HG03159 (cell line): ENCODE measurements around the gene SETD1B.
"Not testable (repeated sequence)": the region's sequence is repeated elsewhere in the genome, so short reads cannot be mapped to it uniquely, and the experiment has no call there.

Experiments
- ATAC-seq: cut with Tn5 transposase; IDR thresholded peaks from one replicate; pipeline ENCODE4 v1.9.1; 2021; ENCODE audit warnings: mild to moderate bottlenecking, moderate library complexity; ENCODE audit not compliant: unreplicated experiment

SETD1B gene

DNA sequence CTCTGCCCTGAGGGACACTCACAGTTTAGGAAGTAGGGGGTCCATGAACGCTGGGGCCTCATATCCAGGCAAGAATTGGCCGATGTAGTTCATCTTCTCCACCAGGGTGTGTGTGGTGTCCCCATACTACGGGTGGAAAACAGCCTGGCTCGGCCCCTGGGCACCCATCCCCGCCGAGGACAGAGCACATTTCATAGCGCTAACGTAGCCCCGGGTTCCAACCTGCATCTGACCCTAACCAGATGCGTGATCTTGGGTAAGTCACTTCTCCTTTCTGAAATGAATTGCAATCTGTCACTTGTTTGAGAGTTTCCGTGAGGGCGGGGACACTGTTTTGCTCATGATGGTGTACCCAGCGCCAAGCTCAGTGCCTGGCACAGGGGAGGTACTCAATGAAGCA lies 45.9 kb downstream of the SETD1B start:
- no peak for ATAC-seq

DNA sequence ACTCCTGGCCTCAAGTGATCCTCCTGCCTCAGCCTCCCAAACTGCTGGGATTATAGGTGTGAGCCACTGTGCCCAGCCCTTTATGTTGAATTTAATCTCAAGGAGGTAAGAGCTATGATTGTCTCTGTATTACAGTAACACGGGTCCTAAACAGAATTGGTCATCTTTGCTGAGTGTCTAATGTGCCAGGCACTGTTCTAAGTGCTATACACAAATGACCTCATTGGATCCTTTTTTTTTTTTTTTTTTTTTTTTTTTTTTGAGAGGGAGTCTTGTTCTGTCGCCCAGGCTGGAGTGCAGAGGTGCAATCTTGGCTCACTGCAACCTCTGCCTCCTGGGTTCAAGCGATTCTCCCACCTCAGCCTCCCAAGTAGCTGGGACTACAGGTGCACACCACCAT lies 48.6 kb downstream of the SETD1B start:
- ATAC-seq, result not testable (repeated sequence)

DNA sequence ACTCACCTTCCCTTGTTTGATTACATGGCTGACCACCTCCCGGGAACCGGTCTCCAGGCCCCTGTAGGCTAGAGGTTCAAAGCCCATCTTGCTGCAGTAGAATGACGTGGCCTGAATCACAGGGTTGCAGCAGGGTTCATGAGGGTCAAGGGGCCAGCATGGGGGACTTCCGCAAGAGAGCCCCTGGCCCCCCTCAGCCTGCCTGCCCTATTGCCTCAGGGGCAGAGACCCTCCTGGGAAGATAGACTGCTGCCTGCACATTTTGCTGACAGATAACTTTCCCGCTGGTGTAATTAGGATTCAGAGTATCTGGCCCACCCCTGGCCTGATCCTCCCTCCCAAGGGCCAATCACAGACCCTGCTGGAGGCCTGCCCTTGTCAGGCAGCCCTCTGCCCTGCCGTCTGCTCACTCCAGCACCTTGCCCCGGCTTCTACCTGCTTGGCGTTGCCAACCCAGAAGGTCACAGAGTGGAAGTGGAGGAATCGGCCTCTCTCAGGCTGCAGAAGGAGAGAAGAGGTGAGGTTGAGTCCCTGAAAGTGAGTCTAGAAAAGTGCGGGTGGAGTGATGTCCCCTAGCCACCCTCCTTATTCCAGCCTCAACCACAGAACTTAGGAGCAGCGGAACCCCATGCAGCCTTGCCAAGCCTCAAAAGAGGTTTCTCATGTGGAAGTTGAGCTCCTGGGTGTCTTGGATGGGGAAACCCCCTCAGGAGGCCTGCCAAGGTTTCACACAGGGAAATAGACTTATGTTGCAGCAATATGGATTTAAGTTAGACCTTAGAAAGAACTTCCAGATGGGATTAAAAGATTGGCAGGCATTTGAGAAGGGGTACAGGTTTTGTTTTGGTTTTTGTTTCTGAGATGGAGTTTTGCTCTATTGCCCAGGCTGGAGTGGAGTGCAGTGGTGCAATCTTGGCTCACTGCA lies 53.8 kb downstream of the SETD1B start:
- no peak for ATAC-seq

DNA sequence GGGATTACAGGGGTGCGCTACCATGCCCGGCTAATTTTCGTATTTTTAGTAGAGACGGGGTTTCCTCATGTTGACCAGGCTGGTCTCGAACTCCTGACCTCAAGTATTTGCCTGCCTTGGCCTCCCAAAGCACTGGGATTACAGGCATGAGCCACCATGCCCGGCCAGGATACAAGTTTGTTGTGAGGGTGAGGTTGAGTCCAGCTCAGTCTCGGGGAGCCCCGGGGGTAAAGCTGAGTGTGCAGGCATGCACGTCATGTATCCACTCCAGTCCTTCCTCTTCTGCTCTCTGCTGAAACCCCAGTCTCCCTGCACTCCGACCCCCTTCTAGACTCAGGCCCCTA lies 54.5 kb downstream of the SETD1B start:
- ATAC-seq, result no peak

DNA sequence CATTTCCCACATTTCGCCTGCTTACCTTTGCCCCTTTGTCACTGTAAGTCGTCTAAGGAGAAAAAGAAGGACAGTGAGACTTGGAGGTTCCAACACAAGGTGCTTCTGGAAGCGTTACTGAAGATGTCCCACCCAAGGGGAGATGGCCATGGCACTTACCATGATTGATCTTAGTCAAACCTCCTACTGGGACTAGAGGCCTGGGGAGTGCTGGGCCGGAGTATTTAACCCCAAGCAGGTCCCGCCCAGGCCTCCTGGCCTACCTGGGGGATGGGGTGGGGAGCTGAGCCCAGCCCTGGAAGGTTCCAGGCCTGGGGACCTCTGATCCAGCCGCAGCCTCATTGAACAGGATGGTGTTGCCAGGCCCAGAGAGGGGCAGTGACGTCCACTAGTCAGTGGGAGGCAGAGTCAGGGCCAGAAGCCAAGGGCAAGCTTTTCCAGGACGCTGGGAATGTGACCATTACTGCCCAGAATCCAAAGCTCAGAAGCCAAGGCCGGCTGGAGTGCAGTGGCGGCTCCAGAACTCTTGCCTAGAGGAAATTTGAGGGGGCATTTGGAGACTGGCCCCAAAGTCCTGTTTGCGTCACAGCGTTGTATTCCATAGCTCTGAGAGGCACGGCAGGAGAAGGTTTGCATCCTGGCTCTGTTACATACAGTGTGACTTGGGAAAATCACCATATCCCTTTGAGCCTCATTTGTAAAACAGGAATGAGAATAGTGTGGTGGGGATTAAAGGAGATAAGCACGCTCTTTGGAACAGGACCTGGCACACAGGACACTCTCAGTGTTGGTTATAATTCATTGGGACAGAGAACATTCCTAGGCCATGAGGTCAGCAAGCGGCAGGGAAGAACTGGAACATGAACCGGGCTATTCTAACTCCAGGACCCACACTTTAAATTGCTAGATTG lies 55.1 kb downstream of the SETD1B start, which contains the start of gene HPD:
HPD (minus strand) TSS at position 198 of the 911 bp plus-strand sequence; CDS start at position 162, 36 bp downstream.
- ATAC-seq, result no peak

DNA sequence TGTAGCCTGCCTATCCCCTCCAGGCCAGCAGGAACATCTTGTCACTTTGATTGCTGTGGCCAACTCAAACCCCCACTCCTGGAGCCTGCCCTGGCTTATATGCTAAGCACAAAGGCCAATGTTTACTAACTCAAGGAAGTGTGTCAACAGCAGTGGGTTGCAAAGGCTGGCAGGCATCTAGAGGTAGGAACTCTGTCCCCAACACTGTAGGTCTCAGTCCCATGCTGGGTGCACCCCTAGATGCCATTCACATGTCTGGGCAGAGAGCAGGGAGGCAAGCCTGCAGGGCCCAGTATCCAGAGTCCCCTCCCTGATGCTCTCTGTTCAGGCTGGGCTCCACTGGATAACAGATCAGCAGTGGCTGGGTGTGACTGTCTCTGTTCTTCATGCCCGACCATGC lies 56.4 kb downstream of the SETD1B start:
- no peak for ATAC-seq

DNA sequence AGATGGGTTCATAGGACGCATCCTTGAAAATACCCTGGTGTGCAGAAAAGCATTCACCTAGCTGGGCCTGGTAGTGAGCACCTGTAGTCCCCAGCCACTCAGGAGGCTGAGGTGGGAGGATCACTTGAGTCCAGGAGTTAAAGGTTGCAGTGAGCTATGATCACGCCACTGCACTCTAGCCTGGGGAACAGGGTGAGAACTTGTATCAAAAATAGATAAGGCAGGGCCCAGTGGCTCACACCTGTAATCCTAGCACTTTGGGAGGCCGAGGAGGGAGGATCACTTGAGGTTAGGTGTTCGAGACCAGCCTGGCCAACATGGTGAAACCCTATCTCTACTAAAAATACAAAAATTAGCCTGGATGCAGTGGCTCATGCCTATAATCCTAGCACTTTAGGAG lies 56.9 kb downstream of the SETD1B start:
- ATAC-seq, result not testable (repeated sequence)

DNA sequence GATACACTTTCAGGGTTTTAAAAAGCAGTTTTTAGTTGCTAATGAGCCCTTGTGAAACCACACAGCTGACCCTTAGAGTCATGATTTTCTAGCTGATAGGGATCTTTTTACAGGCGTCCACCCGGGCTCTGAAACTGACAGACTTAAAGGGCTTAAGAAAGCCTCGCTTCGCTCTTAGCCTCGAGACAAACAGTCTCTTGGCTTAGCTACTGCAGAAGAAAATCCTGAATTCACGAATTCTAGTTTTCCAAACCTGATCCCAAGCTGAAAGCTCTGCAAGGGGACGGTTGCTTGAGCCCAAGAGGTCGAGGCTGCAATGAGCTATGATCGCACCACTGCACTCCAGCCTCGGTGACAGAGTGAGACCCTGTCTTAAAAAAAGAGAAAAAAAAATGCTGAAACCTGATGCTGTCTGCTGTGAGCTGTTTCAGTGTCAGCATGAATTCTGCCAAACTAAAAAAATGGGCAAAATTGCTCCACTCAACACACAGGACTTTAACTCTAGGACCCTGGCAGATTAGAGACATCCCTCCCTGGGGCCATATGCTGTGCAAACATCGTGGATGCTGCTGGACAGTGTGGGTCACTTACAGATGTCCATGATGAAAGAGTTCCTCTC lies 57.9 kb downstream of the SETD1B start:
- no peak for ATAC-seq

DNA sequence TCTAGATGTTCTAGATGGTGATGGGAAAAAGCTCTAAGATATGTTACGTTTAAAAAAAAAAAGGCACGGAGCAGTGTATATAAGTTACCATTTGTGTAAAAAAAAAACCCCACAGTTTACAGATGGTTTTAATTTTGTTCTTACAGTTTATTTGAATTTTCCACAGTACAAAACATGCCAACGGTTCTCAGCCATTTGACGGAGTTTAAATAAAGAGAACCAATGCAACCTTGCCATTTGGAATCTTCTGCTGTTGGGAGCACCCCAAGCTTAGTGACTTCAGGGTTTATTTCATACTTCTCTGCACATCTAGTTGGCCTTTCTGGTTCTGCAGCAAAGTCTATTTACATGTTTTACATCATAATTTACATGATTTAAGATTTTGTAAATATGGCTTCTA lies 62.5 kb downstream of the SETD1B start:
- ATAC-seq, result no peak

DNA sequence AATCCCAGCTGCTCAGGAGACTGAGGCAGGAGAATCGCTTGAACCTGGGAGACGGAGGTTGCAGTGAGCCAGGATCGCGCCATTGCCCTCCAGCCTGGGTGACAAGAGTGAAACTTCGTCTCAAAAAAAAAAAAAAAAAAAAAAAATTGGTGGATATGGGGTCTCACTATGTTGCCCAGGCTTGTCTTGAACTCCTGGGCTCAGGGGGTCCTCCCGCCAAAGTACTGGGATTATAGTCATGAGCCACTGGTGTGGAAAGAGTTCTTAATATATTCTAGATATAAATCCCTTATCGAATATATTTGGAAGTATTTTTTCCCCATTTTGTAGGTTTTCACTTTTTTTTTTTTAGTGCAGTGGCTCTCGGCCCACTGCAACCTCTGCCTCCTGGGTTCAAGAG lies 65.4 kb downstream of the SETD1B start:
- ATAC-seq, result not testable (repeated sequence)

DNA sequence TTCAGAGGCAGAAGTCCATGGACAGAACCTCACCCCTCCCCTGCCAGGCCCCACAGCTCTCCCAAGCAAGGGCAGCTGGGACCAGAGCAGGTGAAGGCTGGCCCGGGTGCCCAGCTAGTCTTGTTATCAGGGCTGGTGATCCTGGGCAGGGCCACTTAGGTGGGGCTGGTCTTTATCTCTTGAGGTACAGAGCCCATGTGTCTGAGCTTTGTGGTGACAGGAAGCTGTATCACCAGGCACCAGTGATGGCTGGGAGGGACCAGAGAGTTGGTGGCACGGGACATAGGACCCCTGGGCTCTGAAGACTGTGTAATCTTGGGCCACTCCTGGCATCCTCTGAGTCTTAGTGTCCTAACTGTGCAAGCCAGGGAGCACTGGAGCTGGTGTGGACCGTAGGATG lies 67.7 kb downstream of the SETD1B start:
- ATAC-seq, result no peak

DNA sequence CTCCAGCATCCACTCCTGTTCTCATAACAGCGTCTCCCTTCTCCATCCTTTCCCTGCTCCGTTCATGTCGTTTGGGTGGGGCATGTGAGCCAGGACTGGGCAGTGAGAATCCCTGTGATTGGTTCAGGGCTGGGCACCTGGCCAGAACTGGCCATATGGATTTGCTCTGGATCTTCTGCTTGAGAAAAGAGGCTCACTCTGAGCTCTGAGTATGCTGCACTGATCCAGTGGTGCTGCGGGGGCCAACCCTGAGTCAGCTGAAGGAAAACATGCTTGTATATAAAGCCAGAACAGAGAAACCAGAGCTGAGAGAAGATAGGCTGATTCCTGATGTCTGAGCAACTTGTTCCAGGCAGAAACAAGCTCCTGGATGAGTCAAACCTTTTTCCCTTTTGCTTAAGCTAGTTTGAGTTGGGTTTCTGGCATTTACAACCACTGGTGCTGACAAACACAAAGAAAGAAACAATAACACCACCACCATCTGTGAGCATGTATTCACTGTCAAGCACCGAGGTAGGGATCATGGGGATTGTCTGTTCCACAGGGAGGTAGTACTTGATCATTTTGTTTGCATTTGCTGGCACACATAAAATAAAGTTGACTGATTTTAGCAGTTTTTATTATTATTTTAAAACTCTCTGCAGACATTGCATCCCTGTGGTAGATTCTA lies 68.9 kb downstream of the SETD1B start:
- ATAC-seq, result no peak

DNA sequence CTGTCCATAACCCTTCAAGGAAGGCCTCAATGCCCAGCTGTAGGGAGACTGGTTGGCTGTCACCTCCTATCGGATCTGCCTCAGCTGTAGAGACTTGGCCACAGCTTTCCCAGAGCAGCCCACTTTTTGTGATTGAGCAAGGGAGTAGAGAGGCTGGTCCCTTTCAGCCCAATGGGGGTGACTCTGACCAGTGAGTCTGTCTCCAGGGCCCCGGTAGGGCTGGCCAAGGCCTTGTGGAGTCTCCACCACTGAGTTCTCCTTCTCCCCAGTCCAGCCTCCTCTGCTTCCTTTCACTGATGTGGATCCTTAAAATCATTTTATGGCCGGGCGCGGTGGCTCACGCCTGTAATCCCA lies 69.4 kb downstream of the SETD1B start:
- ATAC-seq, result no peak

DNA sequence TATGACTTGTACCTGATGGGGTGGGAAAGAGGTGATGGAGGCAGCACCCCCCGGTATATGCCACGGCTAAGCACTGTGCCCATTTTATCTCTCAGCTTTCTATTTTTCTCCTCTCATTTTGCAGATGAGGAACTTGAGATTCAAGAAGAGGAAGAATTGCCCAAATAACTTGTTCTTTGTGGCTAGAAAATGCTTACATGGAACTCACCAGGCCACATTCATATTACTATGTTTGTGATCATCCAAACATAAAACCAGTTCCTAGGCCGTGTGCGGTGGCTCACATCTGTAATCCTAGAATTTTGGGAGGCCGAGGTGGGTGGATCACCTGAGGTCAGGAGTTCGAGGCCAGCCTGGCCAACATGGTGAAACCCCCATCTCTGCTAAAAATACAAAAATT lies 70.3 kb downstream of the SETD1B start:
- ATAC-seq, result no peak

DNA sequence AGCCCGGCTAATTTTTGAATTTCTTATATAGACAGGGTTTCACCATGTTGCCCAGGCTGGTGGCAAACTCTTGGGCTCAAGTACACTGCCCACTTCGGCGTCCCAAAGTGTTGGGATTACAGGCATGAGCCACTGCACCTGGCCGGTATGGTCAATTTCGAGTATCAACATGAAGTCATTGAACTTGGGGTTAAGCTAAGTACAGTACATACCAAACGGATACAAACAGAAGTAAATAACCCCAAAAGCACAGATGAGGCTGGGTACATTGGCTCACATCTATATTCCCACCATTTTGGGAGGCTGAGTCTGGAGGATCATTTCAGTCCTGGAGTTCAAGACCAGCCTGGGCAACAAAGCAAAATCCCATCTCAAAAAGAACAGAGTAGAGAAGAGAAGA lies 71.8 kb downstream of the SETD1B start:
- ATAC-seq, result no peak

DNA sequence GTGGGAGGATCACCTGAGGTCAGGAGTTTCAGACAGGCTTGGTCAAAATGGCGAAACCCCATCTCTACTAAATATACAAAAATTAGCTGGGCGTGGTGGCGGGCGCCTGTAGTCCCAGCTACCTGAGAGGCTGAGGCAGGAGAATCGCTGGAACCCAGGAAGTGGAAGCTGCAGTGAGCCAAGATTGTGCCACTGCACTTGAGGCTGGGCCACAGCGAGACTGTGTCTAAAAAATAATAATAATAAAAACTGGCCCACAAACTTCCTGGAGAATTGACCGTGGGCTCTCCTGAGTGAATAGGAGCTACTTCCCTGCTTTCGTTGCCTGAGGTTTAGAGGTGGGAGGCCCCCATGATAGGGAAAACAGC lies 72.3 kb downstream of the SETD1B start:
- ATAC-seq, result not testable (repeated sequence)
